COLO668 (cell line): ENCODE data around the gene ADD2.

ENCODE experiments used
- DNase-seq: peaks from one replicate; lab custom pipeline; 2025; ENCODE audit not compliant: unreplicated experiment; lab: John Stamatoyannopoulos, UW

Gene ADD2

GRCh38 chr2:70726947-70727725 lies 40.9 kb downstream of the ADD2 start:
- DNase-seq, result no peak

GRCh38 chr2:70725505-70725904 lies 42.5 kb downstream of the ADD2 start:
- no peak for DNase-seq

DNA sequence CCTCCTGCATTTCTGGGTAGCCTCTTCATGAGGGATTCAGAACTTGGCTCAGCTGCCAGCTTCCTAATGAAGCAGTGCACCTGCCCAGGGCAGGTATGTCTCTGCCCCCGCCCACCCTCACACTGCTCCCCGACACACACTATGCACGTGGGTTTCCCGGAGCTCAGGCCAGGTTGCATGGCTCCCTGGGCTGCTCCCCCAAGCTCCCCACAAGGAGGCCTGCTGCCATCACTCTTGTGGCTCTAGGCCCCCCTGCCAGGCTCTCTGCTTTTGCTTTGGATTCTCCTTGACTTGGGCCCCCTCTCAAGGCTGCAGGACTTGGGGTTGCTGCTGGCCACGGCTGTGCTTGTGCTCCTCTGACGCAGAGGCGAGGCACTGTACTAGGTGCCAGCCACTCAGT lies 43.6 kb downstream of the ADD2 start:
- no peak for DNase-seq

GRCh38 chr2:70723286-70723885 lies 44.6 kb downstream of the ADD2 start:
- DNase-seq, result no peak

- no peak for DNase-seq
Observed at GRCh38 chr2:70720124-70720523, 47.9 kb downstream of the ADD2 start.

DNA sequence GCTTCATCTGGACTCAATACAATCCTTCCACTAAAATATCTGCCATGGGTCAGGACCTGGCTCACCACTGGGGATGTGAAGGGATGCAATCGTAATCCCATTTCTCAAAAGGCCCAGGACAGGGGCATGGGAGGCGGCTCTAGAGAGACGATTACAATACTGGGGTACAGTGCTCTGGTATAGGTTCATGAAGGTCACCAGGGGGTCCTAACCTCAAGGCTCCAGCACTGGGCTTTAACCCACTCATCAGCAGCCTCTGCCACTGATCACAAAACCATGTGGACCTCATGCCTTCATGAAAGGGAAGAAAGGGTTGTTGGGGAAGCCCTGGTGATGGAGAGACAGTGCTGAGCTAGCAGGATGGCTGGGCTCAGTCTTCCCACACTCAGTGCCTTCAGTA lies 48.8 kb downstream of the ADD2 start:
- no peak for DNase-seq

DNA sequence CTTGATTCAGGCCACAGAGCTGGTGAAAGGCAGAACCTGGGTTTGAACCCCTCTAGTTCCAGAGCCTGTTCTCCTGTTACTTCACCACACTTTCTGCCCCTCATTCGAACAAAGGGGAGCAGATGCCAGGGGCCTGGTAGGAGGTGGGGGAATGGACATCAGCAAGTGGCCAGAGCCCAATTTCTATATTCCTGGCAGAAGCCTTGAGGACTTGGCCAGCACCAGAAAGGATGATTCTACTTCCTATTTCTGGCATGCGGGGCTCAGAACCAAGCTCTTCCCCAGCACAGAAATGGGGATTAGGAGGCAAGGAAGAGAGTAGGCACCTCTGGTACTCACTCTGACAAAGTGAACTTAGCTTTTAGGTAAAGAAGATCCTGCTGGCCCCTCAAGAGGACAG lies 49.3 kb downstream of the ADD2 start:
- no peak for DNase-seq

DNA sequence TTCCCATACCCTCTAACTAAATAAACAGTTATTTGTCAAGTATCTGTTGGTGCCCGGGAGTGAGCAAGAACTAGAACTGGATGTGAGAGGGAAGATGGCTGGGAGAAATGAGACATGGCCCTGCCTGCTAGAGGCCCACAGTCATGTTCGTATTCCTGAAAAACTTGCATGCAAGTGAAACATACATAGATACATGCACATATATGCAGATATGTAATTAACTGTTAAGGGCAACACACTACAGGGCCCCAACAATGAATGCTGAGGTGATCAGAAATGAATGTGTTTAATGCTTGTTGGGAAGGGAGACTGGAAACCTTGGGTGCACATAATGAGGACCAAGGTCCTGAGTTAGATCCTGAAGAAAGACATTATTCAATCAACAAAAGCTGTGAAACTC lies 49.8 kb downstream of the ADD2 start:
- DNase-seq, result no peak

DNA sequence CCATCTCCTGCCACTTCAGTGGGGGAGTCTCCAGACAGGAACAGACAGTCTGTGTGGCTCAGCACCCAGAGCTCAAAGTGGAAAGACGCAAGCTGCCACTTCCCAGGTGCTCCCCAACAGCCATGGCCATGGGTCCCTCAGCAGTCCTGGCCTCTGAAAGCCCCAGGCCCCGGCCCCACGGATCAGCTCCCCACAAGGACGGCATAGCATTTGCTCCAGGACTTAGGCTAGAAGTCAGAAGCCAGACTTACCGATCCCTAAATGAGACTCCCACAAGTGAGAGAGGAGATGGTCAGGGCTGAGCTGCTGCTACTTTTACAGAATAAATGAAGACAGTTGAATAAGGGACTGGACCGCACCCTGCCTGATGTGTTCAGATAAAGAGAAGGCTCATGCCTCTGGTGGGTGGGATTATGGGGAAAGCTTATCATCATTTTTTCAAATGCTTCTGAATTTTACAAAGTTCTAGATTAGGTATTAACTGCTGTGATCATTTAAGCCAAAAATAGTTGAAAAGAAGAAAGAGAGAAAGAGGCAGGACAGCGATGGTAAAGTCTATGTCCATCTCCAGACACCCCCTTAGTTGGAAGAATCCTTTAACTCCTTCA lies 50.5 kb downstream of the ADD2 start:
- DNase-seq, result no peak

DNA sequence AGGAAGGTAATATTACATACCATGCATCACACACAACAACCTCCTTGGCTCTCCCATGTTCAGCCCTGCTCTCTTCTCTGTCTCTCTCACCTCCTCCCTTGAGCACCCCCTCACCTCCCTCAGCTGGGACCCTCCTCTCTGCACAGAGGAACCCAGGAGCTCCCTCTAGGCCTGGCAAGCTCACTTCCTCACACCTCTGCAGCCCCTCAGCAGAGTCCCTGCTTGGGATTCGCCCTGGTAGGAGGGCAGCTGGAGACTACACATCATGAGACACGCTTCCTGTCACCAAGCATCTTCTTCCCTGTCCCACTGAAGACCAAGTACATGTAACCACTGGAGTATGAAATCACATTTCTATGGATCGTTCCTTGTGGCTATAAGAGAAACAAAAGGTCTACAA lies 51.0 kb downstream of the ADD2 start:
- DNase-seq, result no peak

DNA sequence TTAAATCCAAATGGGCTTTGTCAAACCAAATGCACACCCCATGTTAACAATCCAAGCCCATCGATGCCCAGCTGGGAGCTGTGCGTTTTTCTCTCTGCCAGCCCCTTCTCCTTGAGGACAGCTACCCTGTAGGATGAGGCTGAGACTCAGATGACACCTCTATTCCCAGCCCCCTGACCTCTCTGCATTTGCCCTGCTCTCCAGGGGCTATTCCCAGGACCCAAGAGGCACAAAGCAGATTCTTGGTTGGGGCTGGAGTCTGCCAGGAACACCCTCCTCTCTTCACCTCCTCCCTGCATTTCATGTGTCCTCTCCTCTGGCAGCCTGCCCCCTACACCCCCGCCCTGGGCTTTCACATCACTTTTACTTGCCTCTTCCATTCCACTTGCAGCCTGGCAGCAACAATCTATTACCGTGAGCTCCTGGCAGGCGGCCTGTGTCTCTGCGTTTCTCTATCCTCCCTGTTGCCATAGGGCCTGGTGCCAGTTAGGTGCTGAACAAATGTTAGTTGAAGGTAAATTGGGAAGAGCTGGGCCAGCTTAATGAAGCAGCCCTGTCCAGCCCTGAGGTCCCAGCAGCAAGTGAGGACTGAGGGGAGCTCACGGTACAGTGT lies 51.8 kb downstream of the ADD2 start:
- no peak for DNase-seq

- no peak for DNase-seq
Observed at GRCh38 chr2:70715071-70715985, 52.7 kb downstream of the ADD2 start.

DNA sequence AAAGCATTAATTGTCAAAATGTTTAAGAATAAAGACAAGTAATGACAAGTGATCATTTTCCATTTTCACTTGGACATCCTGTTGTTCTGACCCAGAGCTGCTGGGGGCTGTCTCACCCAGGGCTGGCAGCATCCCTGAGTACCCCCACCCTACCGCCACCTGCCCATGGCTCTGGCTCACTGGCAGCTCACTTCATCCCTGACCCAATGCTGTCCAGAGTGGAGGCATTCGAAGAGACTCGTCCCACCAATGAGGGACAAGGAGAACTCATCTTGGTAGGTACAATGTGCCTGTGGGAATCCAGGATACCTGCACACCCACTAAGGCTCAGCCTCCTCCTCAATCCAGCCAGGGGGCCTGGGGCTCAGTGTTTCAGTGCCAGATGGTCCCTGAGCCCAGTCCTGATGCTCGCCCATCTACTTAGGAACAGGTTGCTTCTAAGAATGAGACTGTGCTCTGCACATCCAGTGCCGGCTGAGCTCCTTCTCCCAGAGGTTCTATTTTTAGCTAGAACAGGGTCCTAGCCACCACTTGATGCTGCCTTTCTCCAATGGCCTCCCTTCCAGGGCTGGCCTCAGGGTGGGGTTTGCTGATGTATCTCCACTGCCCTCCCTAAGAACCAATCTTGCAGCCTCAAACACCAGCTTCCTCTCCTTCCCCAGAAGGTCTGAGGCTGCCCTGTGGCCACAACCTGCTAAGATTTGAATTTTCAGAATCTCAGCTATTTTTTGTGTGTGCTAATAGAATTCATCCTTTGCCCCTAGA lies 53.7 kb downstream of the ADD2 start:
- DNase-seq, result no peak

DNA sequence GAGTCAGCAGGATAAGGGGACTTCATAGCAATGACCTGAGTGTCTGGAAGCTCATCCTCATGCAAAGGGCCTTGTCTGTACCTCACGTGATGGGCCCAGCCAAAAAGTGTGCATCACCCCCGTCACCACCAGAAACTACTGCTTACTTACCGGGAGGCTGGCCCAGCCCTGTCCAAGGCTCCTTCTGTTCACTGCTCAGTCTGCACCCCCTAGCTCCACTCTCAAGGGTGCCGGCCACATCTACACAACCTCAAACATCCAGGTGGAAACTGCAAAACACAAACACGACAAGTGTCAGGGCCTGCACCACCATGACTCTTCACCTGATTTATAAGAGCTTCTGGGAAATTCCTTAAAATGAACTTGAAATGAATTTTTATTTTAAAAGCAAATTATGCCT lies 55.1 kb downstream of the ADD2 start:
- DNase-seq, result no peak

DNA sequence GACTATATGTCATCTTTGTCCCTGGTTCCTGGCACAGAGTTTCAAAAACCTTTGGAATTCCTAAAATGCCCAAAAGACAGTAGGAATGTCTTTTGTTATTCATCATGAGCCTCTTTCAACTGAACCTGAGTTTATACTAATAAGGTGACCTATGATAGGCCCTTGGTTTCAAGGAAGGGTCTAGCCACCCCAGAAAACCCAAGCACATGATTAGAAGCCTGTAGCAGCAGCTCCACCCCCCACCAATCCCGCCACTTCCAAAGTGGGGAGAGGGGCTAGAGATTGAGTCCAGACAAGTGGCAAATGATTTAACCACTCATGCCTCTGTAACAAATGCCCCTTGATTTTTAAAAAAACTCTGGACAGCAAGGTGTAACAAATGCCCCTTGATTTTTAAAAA lies 56.8 kb downstream of the ADD2 start:
- DNase-seq, result no peak

- DNase-seq, result no peak
Observed at GRCh38 chr2:70710038-70710690, 57.8 kb downstream of the ADD2 start.

- no peak for DNase-seq
Observed at GRCh38 chr2:70709275-70710037, 58.5 kb downstream of the ADD2 start.

GRCh38 chr2:70708376-70709199 lies 59.4 kb downstream of the ADD2 start:
- DNase-seq, result no peak
